Stimulated activated CD4-positive, alpha-beta T cell treated with anti-CD3 and anti-CD28 coated beads, Interleukin-1b, Interleukin-23, amount 100 ng/mL, for 4 hours (primary cell): ENCODE data around the gene KCNH8.

Experiments used
- DNase-seq, 2 donors: peaks; one replicate each; pipeline ENCODE4 v3.0.0-alpha.2; 2020; ENCODE audit warnings: low read depth in 2 of 2

The KCNH8 gene

GRCh38 chr3:19364148-19364547 is 215.8 kb downstream of the KCNH8 start:
- DNase-seq, result no peak

- DNase-seq, result no peak
These were observed 217.2 kb downstream of the KCNH8 start for GRCh38 chr3:19365471-19365870.

GRCh38 chr3:19384868-19385267 is 236.6 kb downstream of the KCNH8 start:
- DNase-seq, result no peak

DNA sequence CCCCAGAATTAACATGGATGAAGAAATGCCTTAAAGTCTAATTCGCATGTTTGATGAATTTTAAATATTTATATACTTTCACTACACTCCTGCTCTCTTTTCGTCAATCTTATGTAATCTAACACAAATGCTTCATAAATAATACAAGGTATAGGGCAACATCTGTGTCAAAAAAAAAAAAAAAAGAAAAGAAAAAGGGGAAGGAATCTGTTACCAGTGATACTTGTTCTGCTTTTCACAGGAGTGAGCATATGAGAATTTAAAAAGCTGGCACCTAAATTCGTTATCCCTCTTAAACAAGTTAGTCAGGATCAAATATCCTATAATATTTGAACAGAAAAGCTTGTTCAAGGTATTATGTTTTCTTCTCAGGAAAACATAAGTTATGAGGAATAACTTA is 243.8 kb downstream of the KCNH8 start:
- DNase-seq, result no peak

DNA sequence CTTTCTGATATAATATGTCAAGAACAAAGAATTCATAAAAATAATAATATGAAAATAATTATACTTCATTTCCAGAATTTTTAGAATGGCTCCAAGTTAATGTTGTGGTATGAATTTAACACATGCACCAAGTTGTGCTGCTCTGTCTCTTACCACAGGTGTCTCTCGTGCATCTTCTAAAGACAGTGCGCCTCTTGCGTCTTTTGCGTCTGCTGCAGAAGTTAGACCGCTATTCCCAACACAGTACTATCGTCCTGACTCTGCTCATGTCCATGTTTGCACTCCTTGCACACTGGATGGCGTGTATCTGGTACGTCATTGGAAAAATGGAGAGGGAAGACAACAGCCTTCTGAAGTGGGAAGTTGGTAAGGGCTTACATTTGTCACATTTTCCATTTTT is 246.6 kb downstream of the KCNH8 start:
- no peak for DNase-seq

DNA sequence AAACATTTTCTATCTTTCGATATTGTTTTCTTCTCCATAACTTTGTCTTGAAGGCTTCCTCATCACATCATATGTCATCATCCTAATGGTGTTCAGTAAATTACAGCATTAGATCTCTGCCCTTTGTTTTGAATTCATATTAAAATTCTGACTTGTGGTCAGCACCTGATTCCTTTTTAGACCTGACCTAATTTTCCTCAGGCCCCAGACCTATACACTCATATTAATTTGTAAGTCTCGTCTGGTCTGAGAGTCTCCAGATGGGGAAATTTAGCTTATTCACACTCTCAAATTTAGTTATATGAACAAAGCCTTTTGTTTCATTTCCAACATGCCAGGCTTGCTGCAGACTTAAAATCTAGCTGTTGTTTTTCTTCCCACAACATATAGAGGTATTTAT is 248.4 kb downstream of the KCNH8 start:
- no peak for DNase-seq

GRCh38 chr3:19399356-19399755 is 251.0 kb downstream of the KCNH8 start:
- DNase-seq, result no peak

GRCh38 chr3:19399836-19400235 is 251.5 kb downstream of the KCNH8 start:
- DNase-seq, result no peak

- no peak for DNase-seq
These were observed 271.8 kb downstream of the KCNH8 start for GRCh38 chr3:19420159-19420558.

- DNase-seq, result no peak
These were observed 277.5 kb downstream of the KCNH8 start for GRCh38 chr3:19425825-19426224.

DNA sequence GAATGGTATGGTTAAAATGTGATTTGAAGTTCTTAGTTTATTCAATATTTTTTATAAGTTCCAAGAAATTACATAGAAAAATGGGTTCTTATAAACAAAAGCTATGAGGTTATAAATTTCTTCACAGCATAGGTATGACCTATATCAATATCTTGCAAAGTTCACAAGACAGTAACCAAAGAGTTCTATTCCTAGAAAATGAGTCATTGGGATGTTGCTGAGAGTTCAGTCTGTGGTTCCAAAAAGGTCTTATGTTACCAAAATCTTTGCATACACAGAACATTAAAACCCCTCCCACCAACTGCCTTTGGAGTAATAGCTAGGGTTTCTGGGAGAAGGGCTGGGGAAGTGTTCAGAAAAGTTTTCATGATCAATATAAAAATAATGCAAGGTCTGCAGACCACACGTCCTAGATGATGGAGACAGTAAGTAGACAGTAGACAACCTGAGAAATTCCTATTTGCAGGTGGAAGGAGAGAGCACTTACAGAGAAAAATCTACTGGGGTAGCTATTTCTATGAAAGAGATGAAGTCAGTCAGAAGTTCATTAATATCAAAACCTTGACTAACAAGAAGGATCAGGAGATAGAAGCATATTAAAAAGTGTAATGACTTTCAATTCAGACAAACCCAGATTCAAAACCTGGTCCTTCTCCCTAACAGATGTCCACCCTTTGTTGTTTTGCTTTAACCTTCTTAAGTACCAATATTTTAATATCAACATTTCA is 279.3 kb downstream of the KCNH8 start:
- DNase-seq, result no peak

- DNase-seq, result no peak
These were observed 280.4 kb downstream of the KCNH8 start for GRCh38 chr3:19428729-19429128.

GRCh38 chr3:19432669-19433068 is 284.4 kb downstream of the KCNH8 start:
- no peak for DNase-seq

DNA sequence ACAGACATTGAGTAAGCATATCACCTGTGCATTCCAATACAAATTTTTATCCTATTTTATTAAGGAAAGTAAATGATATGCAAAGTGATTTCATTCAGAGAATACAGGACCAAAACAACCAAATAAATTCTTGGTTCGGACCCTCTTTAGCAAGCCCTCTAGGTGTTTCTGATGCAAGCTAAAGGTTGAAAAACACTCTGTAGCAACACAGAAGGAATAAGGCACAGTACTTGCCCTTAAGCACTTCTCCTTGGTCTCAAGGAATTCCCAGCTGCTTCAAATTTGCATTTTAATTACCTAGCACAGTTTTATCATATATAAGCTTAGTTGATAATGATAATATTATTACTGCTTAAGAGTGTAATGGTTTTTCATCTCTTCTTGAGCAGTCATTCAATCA is 288.4 kb downstream of the KCNH8 start:
- DNase-seq, result no peak

DNA sequence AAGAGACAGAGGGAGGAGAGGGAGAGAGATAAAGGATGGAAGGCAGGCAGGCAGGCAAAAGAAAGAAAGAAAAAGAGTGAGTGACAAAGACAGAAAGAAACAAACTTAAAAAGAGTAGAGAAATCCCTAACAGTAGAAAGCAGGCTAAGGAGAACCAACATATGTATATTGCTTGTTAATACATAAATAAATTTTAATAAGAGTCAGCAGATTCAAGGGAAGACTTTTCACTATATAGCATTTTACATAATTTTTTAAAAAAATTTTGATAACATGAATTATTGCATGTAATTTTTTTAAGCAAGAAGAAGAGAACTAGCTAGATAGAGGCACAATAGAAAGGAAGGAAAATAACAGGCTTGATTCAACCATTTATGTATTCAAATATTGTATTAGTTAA is 291.6 kb downstream of the KCNH8 start:
- no peak for DNase-seq

- DNase-seq, result no peak
These were observed 297.8 kb downstream of the KCNH8 start for GRCh38 chr3:19446138-19446537.

GRCh38 chr3:19446687-19447086 is 298.4 kb downstream of the KCNH8 start:
- DNase-seq, result no peak

DNA sequence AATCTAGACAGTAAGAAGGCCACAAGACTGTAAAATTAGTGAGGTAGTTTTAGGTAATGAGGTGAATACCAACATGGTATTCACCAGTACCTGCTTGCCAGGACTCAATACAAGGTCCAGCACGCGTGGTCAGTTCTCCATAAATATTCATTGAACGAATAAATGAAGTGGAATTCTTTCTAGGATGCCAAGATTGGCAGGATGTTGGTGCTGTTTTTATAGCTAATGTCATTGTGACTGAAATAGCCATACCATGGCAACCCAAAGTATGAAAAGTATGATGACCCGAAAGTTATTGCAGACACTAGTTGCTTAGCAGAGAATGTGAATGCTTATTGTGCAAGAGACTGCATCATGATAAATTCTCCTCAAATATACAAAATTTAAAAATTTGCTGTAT is 307.2 kb downstream of the KCNH8 start:
- no peak for DNase-seq

GRCh38 chr3:19456738-19457137 is 308.4 kb downstream of the KCNH8 start:
- DNase-seq, result no peak

DNA sequence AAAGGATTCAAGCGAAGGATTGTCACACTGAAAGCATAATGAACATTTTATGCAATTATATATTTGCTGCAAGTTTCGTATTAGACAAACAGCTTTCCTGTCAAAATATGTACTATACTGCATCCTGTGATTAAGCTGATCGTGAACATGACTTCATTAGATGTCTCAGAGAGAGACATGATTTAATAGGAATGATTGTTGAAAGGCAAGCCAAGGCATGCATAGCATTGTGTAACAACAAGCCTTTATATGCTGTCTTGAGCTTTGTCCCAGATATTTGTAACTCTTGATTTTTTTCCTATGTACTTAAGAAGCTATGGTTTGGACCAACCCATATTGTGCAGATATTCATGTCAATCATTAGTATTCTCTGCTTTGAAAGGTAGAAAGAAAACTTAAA is 309.1 kb downstream of the KCNH8 start:
- no peak for DNase-seq

DNA sequence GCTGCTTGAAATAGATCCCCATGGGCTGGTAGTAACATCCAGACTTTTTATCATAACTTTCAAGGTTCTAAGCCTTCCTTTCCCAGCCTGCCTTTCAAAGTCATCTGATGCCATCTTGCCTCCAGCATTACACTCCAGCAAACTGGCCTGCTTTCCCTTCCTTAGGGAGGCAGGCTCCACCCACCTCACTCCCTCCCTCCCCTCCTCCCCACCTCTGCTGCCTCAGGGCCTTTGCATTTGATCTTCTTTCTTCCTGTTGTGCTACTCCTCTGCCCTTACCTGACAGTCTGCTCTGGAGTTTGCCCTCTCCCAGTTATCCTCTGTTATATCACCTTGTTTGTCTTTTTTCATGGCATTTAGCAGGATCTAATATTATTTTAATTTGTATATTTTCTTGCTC is 319.5 kb downstream of the KCNH8 start:
- no peak for DNase-seq

- DNase-seq, result no peak
These were observed 322.8 kb downstream of the KCNH8 start for GRCh38 chr3:19471138-19471537.

GRCh38 chr3:19473971-19474580 is 325.8 kb downstream of the KCNH8 start:
- no peak for DNase-seq

DNA sequence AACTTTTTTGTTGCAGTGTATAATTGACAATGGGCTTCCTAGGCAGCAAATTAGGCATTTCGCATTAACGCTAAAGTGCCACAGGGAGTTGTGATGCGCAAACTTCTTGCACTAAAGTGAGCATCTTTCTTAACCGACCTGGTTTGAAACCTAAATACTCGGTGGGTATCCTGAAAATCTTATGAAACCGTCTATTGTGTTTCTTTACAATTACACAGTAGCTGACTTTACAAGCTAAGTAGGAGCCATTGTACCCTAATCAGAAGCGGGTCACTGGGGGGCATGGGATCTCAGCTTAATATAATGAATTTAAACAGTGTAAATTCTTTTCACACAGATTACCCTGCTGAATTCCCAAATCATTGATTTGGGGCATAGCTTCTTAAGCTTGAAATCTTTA is 328.0 kb downstream of the KCNH8 start:
- DNase-seq, result no peak
